22Rv1 (cell line): Measurements from ENCODE around the gene DLG3.
"Not testable (repeated sequence)": the region's sequence is repeated elsewhere in the genome, so short reads cannot be mapped to it uniquely, and the experiment has no call there.

Experiments used
- ZFX ChIP-seq: fragments of 450-650 bp; IDR thresholded peaks from 2 replicates; pipeline ENCODE4 v1.6.1; 2017; ENCODE audit warnings: antibody characterized with exemption, borderline replicate concordance
- TF ChIP-seq, protein P1 (sequence below): fragments of 450-650 bp; IDR thresholded peaks from 2 replicates; pipeline ENCODE4 v1.5.1; 2017; ENCODE audit warnings: mild to moderate bottlenecking

DNA sequence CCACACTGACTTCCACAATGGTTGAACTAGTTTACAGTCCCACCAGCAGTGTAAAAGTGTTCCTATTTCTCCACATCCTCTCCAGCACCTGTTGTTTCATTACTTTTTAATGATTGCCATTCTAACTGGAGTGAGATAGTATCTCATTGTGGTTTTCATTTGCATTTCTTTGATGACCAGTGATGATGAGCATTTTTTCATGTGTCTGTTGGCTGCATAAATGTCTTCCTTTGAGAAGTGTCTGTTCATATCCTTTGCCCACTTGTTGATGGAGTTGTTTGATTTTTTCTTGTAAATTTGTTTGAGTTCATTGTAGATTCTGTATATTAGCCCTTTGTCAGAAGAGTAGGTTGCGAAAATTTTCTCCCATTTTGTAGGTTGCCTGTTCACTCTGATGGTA lies 71.1 kb downstream of the DLG3 start:
- TF ChIP-seq, protein P1, sequence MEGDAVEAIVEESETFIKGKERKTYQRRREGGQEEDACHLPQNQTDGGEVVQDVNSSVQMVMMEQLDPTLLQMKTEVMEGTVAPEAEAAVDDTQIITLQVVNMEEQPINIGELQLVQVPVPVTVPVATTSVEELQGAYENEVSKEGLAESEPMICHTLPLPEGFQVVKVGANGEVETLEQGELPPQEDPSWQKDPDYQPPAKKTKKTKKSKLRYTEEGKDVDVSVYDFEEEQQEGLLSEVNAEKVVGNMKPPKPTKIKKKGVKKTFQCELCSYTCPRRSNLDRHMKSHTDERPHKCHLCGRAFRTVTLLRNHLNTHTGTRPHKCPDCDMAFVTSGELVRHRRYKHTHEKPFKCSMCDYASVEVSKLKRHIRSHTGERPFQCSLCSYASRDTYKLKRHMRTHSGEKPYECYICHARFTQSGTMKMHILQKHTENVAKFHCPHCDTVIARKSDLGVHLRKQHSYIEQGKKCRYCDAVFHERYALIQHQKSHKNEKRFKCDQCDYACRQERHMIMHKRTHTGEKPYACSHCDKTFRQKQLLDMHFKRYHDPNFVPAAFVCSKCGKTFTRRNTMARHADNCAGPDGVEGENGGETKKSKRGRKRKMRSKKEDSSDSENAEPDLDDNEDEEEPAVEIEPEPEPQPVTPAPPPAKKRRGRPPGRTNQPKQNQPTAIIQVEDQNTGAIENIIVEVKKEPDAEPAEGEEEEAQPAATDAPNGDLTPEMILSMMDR, result not testable (repeated sequence)
- TF ChIP-seq ZFX, result not testable (repeated sequence)
